A673 (cell line): ENCODE results near the gene AFF1. TPM values are rescaled to one million over a fixed set of nuclear protein-coding genes. Genes with fewer than 3 reads are reported as not detected.
A peak's percentile ranks its signal among the peaks of the same experiment; 100 is the strongest.

Source experiments
- BruUV-seq: library from RNA; stranded (reverse); fragments of 400-500 nt; replicated peaks from 2 replicates; lab custom pipeline; 2021; lab: Mats Ljungman, UMichigan
- CTCF ChIA-PET: fragments of 300-600 bp; sonication (Branson Sonifier 250); formaldehyde crosslinking; loops from one replicate; lab custom pipeline; 2022; ENCODE audit warnings: antibody characterized with exemption; lab: Charles Lee
- POLR2A ChIA-PET: fragments of 300-600 bp; sonication (Branson Sonifier 250); formaldehyde crosslinking; loops from one replicate; lab custom pipeline; 2022; ENCODE audit warnings: antibody characterized with exemption; ENCODE audit not compliant: low non-redundant PET; lab: Charles Lee
- DNase-seq: peaks from one replicate; pipeline ENCODE4 v3.0.0-alpha.2; 2015; ENCODE audit warnings: low spot score
- H3K27ac ChIP-seq: fragments of 200-600 bp; sonication (generic); 2 replicates; pipeline ENCODE4 v1.5.1; 2016; ENCODE audit warnings: mixed run types, low read depth, mild to moderate bottlenecking, mixed read lengths, antibody characterized with exemption, low read length; ENCODE audit not compliant: poor library complexity, severe bottlenecking
- H3K27me3 ChIP-seq: fragments of 200-600 bp; sonication (generic); replicated peaks from 2 replicates; pipeline ENCODE4 v1.6.1; 2017; ENCODE audit warnings: mixed run types, low read depth, mild to moderate bottlenecking, mixed read lengths, antibody characterized with exemption, low read length; ENCODE audit not compliant: insufficient read depth, poor library complexity
- H3K36me3 ChIP-seq: fragments of 200-600 bp; sonication (generic); 2 replicates; pipeline ENCODE4 v1.6.1; 2016; ENCODE audit warnings: mixed run types, mild to moderate bottlenecking, mixed read lengths, antibody characterized with exemption, low read length; ENCODE audit not compliant: insufficient read depth, poor library complexity, severe bottlenecking
- H3K4me1 ChIP-seq: fragments of 200-600 bp; sonication (generic); 2 replicates; pipeline ENCODE4 v1.6.1; 2017; ENCODE audit warnings: mixed run types, mild to moderate bottlenecking, mixed read lengths, antibody characterized with exemption, low read length; ENCODE audit not compliant: insufficient read depth, poor library complexity, severe bottlenecking
- H3K4me3 ChIP-seq: fragments of 200-600 bp; sonication (generic); 2 replicates; pipeline ENCODE4 v1.5.1; 2016; ENCODE audit warnings: low read depth, mixed run types, mild to moderate bottlenecking, mixed read lengths, low read length; ENCODE audit not compliant: poor library complexity, severe bottlenecking
- H3K9me3 ChIP-seq: fragments of 200-600 bp; sonication (generic); 2 replicates; pipeline ENCODE4 v1.6.1; 2016; ENCODE audit warnings: mixed run types, low read depth, mild to moderate bottlenecking, mixed read lengths, antibody characterized with exemption, low read length; ENCODE audit not compliant: poor library complexity, severe bottlenecking
- CTCF ChIP-seq: fragments of 300-800, 200-600 bp; sonication (generic); conservative IDR thresholded peaks from 2 replicates; pipeline ENCODE4 v1.5.1; 2017; ENCODE audit warnings: low read depth, mild to moderate bottlenecking, antibody characterized with exemption, low read length, moderate library complexity, mixed read lengths
- EZH2 ChIP-seq: fragments of 200-600 bp; sonication (generic); IDR thresholded peaks from 2 replicates; pipeline ENCODE4 v1.6.1; 2017; ENCODE audit warnings: borderline replicate concordance, low read depth, mild to moderate bottlenecking, mixed read lengths, antibody characterized with exemption, low read length; ENCODE audit not compliant: poor library complexity, severe bottlenecking
- intact Hi-C: fragments of 100-400 bp; cut with micrococcal nuclease; formaldehyde crosslinking; loops from one replicate; pipeline ENCODE4 v1.10.0; 2022; ENCODE audit not compliant: unreplicated experiment
- total RNA-seq: library from RNA; stranded (reverse); gene quantifications from 2 replicates; pipeline ENCODE4 v1.2.3, GENCODE V29; 2021

AFF1 gene
- total RNA-seq, 1 experiment from 2014 or later, result 60.1 TPM

- intact Hi-C loops, result loop anchor here (2.0 to 5.0 kb wide), 2 partner anchors 86 to 171 kb away; no protein-coding TSS in a partner anchor
- CTCF ChIA-PET, result interaction anchor here (0.6 to 1.8 kb wide), 3 partner anchors 21 to 172 kb away, joined by 4 to 18 read pairs (median 5); no protein-coding TSS in a partner anchor
- TF ChIP-seq EZH2, result no peak
- peak; percentile 54 for TF ChIP-seq CTCF
- Histone ChIP-seq H3K27me3 (no peaks in the 10 kb centered on the region), H3K36me3 (peaks cover 14% of the 10 kb centered on the region), H3K4me3 (no peak overlapping the region), H3K4me1 (peaks cover 13% of the 10 kb centered on the region), H3K27ac (no peak overlapping the region), H3K9me3 (no peaks in the 10 kb centered on the region)
- DNase-seq, result peak; percentile 68
- no TSS peak for BruUV-seq
- POLR2A ChIA-PET, result no interaction called here
Observed at GRCh38 chr4:87093443-87094123, 158.8 kb downstream of the AFF1 start.

- POLR2A ChIA-PET, result no interaction called here
- no peak for TF ChIP-seq EZH2
- TF ChIP-seq CTCF, result no peak
- CTCF ChIA-PET, result no interaction called here
- no peak overlapping the region for H3K4me3 ChIP-seq
- peaks cover 13% of the 10 kb centered on the region for H3K4me1 ChIP-seq
- no peak for DNase-seq
- H3K36me3 ChIP-seq, result peaks cover 4% of the 10 kb centered on the region
- no TSS peak for BruUV-seq
- H3K9me3 ChIP-seq, result no peaks in the 10 kb centered on the region
- H3K27ac ChIP-seq, result no peak overlapping the region
- H3K27me3 ChIP-seq, result no peaks in the 10 kb centered on the region
- intact Hi-C loops, result no loop called here
Observed at GRCh38 chr4:87097075-87097474, 162.3 kb downstream of the AFF1 start.

- TF ChIP-seq EZH2, result no peak
- no peak for TF ChIP-seq CTCF
- Histone ChIP-seq H3K36me3 (no peaks in the 10 kb centered on the region), H3K4me1 (peaks cover 15% of the 10 kb centered on the region), H3K27me3 (no peaks in the 10 kb centered on the region), H3K4me3 (no peak overlapping the region), H3K27ac (no peak overlapping the region), H3K9me3 (no peaks in the 10 kb centered on the region)
- DNase-seq, result no peak
- ChIA-PET POLR2A (no interaction called here), CTCF (no interaction called here)
- no TSS peak for BruUV-seq
- intact Hi-C loops, result no loop called here
Observed at GRCh38 chr4:87100168-87100567, 165.4 kb downstream of the AFF1 start.
